ENCODE data around the gene PLAC8L1. TPM values are rescaled to one million over a fixed set of nuclear protein-coding genes. Genes with fewer than 3 reads are reported as not detected.

Gene PLAC8L1
- total RNA-seq, 1 experiment from 2014 or later, result 1.4 TPM

- Mint-ChIP-seq H3K27me3 (ENCODE audit: unreplicated experiment) (no peaks in the 10 kb centered on the region), H3K4me3 (ENCODE audit: low read depth, unreplicated experiment) (no peak overlapping the region), H3K27ac (ENCODE audit: unreplicated experiment) (no peak overlapping the region), H3K36me3 (ENCODE audit: insufficient read depth, unreplicated experiment) (no peaks in the 10 kb centered on the region), H3K9me3 (ENCODE audit: low read depth, unreplicated experiment) (no peaks in the 10 kb centered on the region), H3K4me1 (ENCODE audit: low read depth, unreplicated experiment) (peaks cover 6% of the 10 kb centered on the region)
- intact Hi-C loops (cut with micrococcal nuclease; ENCODE audit: unreplicated experiment), result no loop called here
- BruUV-seq (replicated peaks), result no TSS peak
- CTCF ChIA-PET, result no interaction called here
- TF ChIP-seq CTCF (IDR thresholded peaks at IDR 0.05; ENCODE audit: unreplicated experiment), result no peak
- DNase-seq, result no peak
Measured at GRCh38 chr5:146034605-146035004, 70.8 kb downstream of the PLAC8L1 start.

Other genes starting within 250 kb of the PLAC8L1 start
- gene GRXCR2, start 232.6 kb downstream of the PLAC8L1 start, total RNA-seq (2022), result not detected in 2 replicates
- gene SH3RF2, start 169.0 kb downstream of the PLAC8L1 start, total RNA-seq (2022), result 21.9 and 25.1 TPM in 2 replicates
- 189 and 224 TPM in 2 replicates for gene LARS1, start 77.1 kb upstream of the PLAC8L1 start, total RNA-seq (2022)
- gene RBM27, start 98.0 kb upstream of the PLAC8L1 start, total RNA-seq (2022), result 24.1 and 26.3 TPM in 2 replicates
- gene POU4F3, start 233.3 kb upstream of the PLAC8L1 start, total RNA-seq (2022), result 0.19 and 0.24 TPM in 2 replicates